Upper lobe of left lung (tissue), 4 donors: ENCODE measurements around the gene FAM83B.

ENCODE experiments used
- CTCF ChIP-seq, 6 experiments: fragments of 450-650 bp in 4 of 6; fragments of 200-600 bp in 2 of 6; sonication (generic) in 2 of 6; IDR thresholded peaks; one replicate each; pipeline ENCODE4 v1.5.1; 2016 to 2019; ENCODE audit warnings: antibody characterized with exemption in 6 of 6
- EP300 ChIP-seq, 4 donors: sonication (generic); formaldehyde crosslinking; IDR thresholded peaks; one replicate each; pipeline ENCODE4 v1.5.1; 2017; ENCODE audit warnings: antibody characterized with exemption in 4 of 4, control low read depth in 2 of 4

GRCh38 chr6:54864272-54864671 lies 17.7 kb downstream of the FAM83B start:
- no peak for TF ChIP-seq CTCF (IDR thresholded peaks at IDR 0.05)
- TF ChIP-seq EP300 (IDR thresholded peaks at IDR 0.05) = no peak
